WTC11 (cell line): Measurements from ENCODE around the gene DKK3. TPM values are rescaled to one million over a fixed set of nuclear protein-coding genes. Genes with fewer than 3 reads are reported as not detected.

ENCODE experiments used
- ATAC-seq: fragments of 200-7000 bp; cut with Tn5 transposase; 2 replicates; pipeline ENCODE4 v1.10.0; 2021; ENCODE audit warnings: mild to moderate bottlenecking, moderate library complexity
- CTCF ChIA-PET: fragments of 300-600 bp; sonication (Branson Sonifier 250); formaldehyde crosslinking; loops from one replicate; lab custom pipeline; 2021; ENCODE audit warnings: antibody characterized with exemption; lab: Charles Lee
- POLR2A ChIA-PET: fragments of 350-600 bp; sonication (Branson Sonifier 250); formaldehyde crosslinking; loops from one replicate; lab custom pipeline; 2021; ENCODE audit warnings: antibody characterized with exemption; lab: Charles Lee
- DNase-seq: peaks from one replicate; pipeline ENCODE4 v3.0.0; 2021; ENCODE audit warnings: low spot score
- H3K27ac Mint-ChIP-seq: 2 replicates; pipeline ENCODE4 v1.8.0; 2021; ENCODE audit warnings: mixed read lengths
- H3K27me3 Mint-ChIP-seq: 2 replicates; pipeline ENCODE4 v1.8.0; 2021; ENCODE audit warnings: low read depth, mild to moderate bottlenecking, moderate library complexity, mixed read lengths
- H3K36me3 Mint-ChIP-seq: 2 replicates; pipeline ENCODE4 v1.8.0; 2021; ENCODE audit warnings: mixed read lengths
- H3K4me1 Mint-ChIP-seq: 2 replicates; pipeline ENCODE4 v1.8.0; 2022; ENCODE audit warnings: mixed read lengths
- H3K4me3 Mint-ChIP-seq: 2 replicates; pipeline ENCODE4 v1.8.0; 2021; ENCODE audit warnings: mild to moderate bottlenecking, moderate library complexity, mixed read lengths
- H3K9me3 Mint-ChIP-seq: 2 replicates; pipeline ENCODE4 v1.8.0; 2021; ENCODE audit warnings: mixed read lengths
- CBFB ChIP-seq: sonication (generic); formaldehyde crosslinking; IDR thresholded peaks from 2 replicates; pipeline ENCODE4 v1.8.1; 2022; ENCODE audit warnings: mild to moderate bottlenecking, low read depth, missing genetic modification reagents
- CTCF ChIP-seq: fragments of 200-600 bp; IDR thresholded peaks from 2 replicates; pipeline ENCODE4 v1.8.0; 2022; ENCODE audit warnings: antibody characterized with exemption
- EMX1 ChIP-seq: fragments of 250-450 bp; sonication (Bioruptor Pico); IDR thresholded peaks from 2 replicates; pipeline ENCODE4 v1.8.0; 2021; ENCODE audit warnings: mild to moderate bottlenecking
- GABPB1 ChIP-seq: sonication (generic); formaldehyde crosslinking; IDR thresholded peaks from 2 replicates; pipeline ENCODE4 v1.8.1; 2023; ENCODE audit warnings: mild to moderate bottlenecking, missing genetic modification reagents
- KAT7 ChIP-seq: sonication (generic); formaldehyde crosslinking; IDR thresholded peaks from 2 replicates; pipeline ENCODE4 v1.8.1; 2023; ENCODE audit warnings: missing genetic modification reagents, mild to moderate bottlenecking, borderline replicate concordance
- NFE2L1 ChIP-seq: sonication (generic); formaldehyde crosslinking; IDR thresholded peaks from 2 replicates; pipeline ENCODE4 v1.8.1; 2023; ENCODE audit warnings: missing genetic modification reagents
- NFYB ChIP-seq: sonication (generic); formaldehyde crosslinking; conservative IDR thresholded peaks from 2 replicates; pipeline ENCODE4 v1.8.0; 2022; ENCODE audit warnings: low read depth, missing genetic modification reagents
- NR1H2 ChIP-seq: sonication (generic); formaldehyde crosslinking; IDR thresholded peaks from 2 replicates; pipeline ENCODE4 v1.9.0; 2021; ENCODE audit warnings: mild to moderate bottlenecking, moderate library complexity, missing genetic modification reagents
- NR2C2 ChIP-seq: sonication (generic); formaldehyde crosslinking; IDR thresholded peaks from 2 replicates; pipeline ENCODE4 v1.8.0; 2022; ENCODE audit warnings: mild to moderate bottlenecking, missing genetic modification reagents
- SMAD3 ChIP-seq: sonication (generic); formaldehyde crosslinking; IDR thresholded peaks from 2 replicates; pipeline ENCODE4 v1.8.0; 2022; ENCODE audit warnings: missing genetic modification reagents, mild to moderate bottlenecking, borderline replicate concordance
- TCF7 ChIP-seq: sonication (generic); formaldehyde crosslinking; IDR thresholded peaks from 2 replicates; pipeline ENCODE4 v1.8.0; 2022; ENCODE audit warnings: mild to moderate bottlenecking, low read depth, missing genetic modification reagents, moderate library complexity
- TP53 ChIP-seq: sonication (generic); formaldehyde crosslinking; IDR thresholded peaks from 2 replicates; pipeline ENCODE4 v1.8.1; 2023; ENCODE audit warnings: mild to moderate bottlenecking, missing genetic modification reagents
- ZNF138 ChIP-seq: sonication (generic); formaldehyde crosslinking; conservative IDR thresholded peaks from 2 replicates; pipeline ENCODE4 v1.8.1; 2022; ENCODE audit warnings: mild to moderate bottlenecking, moderate library complexity, missing genetic modification reagents
- ZNF396 ChIP-seq: fragments of 250-450 bp; sonication (Bioruptor Pico); IDR thresholded peaks from 2 replicates; pipeline ENCODE4 v1.8.0; 2021; ENCODE audit warnings: mild to moderate bottlenecking, moderate library complexity, borderline replicate concordance
- total RNA-seq: library from RNA; stranded (reverse); gene quantifications from 3 replicates; pipeline ENCODE4 v1.2.3, GENCODE V29; 2021
- TF ChIP-seq, protein P1 (sequence below): fragments of 250-450 bp; sonication (Bioruptor Pico); IDR thresholded peaks from 2 replicates; pipeline ENCODE4 v1.8.0; 2021; ENCODE audit warnings: mild to moderate bottlenecking
- TF ChIP-seq, protein P2 (sequence below): fragments of 250-450 bp; sonication (Bioruptor Pico); IDR thresholded peaks from 2 replicates; pipeline ENCODE4 v2.1.2; 2022; ENCODE audit warnings: mild to moderate bottlenecking, moderate library complexity
- TF ChIP-seq, protein P3 (sequence below): fragments of 250-450 bp; sonication (Bioruptor Pico); IDR thresholded peaks from 2 replicates; pipeline ENCODE4 v1.9.0; 2021; ENCODE audit warnings: moderate library complexity, mild to moderate bottlenecking, inconsistent platforms, borderline replicate concordance
- TF ChIP-seq, protein P4 (sequence below): sonication (generic); formaldehyde crosslinking; IDR thresholded peaks from 2 replicates; pipeline ENCODE4 v1.8.1; 2023; ENCODE audit warnings: mild to moderate bottlenecking, missing genetic modification reagents, borderline replicate concordance
- TF ChIP-seq, protein P5 (sequence below): fragments of 250-450 bp; sonication (Bioruptor Pico); IDR thresholded peaks from 2 replicates; pipeline ENCODE4 v1.9.0; 2021; ENCODE audit warnings: mild to moderate bottlenecking, borderline replicate concordance

The DKK3 gene
- total RNA-seq, 1 experiment from 2014 or later, result 17.6 TPM

DNA sequence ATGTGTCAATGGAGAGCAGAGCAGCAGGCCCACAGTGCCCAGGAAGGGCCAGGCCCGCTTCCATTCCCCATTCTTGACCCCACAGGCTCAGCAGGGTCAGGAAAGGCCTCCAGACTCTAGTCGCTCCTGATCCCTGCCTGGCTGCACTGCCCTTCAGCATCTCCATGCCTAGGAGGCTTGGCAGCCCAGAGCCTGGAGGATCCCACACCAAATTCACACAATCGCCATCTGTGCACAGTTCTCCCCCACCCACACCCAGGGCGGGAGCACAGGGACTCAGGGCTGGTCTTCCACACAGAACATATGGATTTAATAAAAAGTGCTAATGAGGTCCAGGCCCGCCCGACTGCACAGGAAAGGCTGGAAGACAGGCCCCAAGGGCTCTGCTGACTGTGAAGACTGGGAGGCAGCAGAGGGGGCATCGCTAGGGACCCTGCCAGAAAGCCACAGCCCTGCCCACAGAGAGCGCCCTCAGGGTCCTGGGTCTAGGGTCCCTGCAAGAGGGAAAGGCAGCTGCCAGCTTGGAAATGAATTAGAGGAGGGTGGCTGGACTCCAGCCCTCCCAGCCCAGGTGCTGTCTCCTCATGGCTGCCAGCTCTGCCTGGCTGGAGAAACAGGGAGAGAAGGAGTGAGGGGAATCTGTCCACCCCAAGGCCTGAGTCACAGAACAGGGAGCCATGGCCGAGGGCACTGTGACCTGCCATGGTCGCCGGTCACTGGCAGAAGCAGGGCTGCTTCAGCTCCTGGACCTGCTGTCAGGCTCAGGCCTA is 39.7 kb downstream of the DKK3 start:
- H3K27me3 Mint-ChIP-seq, result no peaks in the 10 kb centered on the region; the same call in 1 of the 2 replicates
- ChIA-PET CTCF (no interaction called here), POLR2A (no interaction called here)
- H3K9me3 Mint-ChIP-seq, result no peaks in the 10 kb centered on the region
- H3K4me3 Mint-ChIP-seq, result no peak overlapping the region
- no peaks in the 10 kb centered on the region for H3K36me3 Mint-ChIP-seq
- H3K27ac Mint-ChIP-seq, result no peak overlapping the region
- ATAC-seq, result no peak
- H3K4me1 Mint-ChIP-seq, result peaks cover 12% of the 10 kb centered on the region; the same call in 1 of the 2 replicates
- TF ChIP-seq NR1H2 (CRISPR knock-in tag) (no peak), NR2C2 (no peak), NFE2L1 (CRISPR knock-in tag) (no peak)
- TF ChIP-seq, protein P1, sequence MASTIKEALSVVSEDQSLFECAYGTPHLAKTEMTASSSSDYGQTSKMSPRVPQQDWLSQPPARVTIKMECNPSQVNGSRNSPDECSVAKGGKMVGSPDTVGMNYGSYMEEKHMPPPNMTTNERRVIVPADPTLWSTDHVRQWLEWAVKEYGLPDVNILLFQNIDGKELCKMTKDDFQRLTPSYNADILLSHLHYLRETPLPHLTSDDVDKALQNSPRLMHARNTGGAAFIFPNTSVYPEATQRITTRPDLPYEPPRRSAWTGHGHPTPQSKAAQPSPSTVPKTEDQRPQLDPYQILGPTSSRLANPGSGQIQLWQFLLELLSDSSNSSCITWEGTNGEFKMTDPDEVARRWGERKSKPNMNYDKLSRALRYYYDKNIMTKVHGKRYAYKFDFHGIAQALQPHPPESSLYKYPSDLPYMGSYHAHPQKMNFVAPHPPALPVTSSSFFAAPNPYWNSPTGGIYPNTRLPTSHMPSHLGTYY (CRISPR knock-in tag), result no peak
- TF ChIP-seq, protein P2, sequence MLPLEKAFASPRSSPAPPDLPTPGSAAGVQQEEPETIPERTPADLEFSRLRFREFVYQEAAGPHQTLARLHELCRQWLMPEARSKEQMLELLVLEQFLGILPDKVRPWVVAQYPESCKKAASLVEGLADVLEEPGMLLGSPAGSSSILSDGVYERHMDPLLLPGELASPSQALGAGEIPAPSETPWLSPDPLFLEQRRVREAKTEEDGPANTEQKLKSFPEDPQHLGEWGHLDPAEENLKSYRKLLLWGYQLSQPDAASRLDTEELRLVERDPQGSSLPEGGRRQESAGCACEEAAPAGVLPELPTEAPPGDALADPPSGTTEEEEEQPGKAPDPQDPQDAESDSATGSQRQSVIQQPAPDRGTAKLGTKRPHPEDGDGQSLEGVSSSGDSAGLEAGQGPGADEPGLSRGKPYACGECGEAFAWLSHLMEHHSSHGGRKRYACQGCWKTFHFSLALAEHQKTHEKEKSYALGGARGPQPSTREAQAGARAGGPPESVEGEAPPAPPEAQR (CRISPR knock-in tag), result no peak
- TF ChIP-seq, protein P3, sequence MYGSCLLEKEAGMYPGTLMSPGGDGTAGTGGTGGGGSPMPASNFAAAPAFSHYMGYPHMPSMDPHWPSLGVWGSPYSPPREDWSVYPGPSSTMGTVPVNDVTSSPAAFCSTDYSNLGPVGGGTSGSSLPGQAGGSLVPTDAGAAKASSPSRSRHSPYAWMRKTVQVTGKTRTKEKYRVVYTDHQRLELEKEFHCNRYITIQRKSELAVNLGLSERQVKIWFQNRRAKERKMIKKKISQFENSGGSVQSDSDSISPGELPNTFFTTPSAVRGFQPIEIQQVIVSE (CRISPR knock-in tag), result no peak
- DNase-seq, result no peak

GRCh38 chr11:11967669-11968510 is 40.5 kb downstream of the DKK3 start:
- H3K9me3 Mint-ChIP-seq, result no peaks in the 10 kb centered on the region
- ATAC-seq (no peak), DNase-seq (no peak)
- H3K36me3 Mint-ChIP-seq, result no peaks in the 10 kb centered on the region
- ChIA-PET CTCF (interaction anchor here (0.9 to 3.9 kb wide), 9 partner anchors 9 to 319 kb away, joined by 4 to 38 read pairs (median 14); partner anchors contain the start of gene DKK3), POLR2A (no interaction called here)
- H3K4me3 Mint-ChIP-seq, result no peak overlapping the region
- H3K4me1 Mint-ChIP-seq, result peaks cover 8% of the 10 kb centered on the region; the same call in 1 of the 2 replicates
- no peaks in the 10 kb centered on the region; the same call in 1 of the 2 replicates for H3K27me3 Mint-ChIP-seq
- H3K27ac Mint-ChIP-seq, result no peak overlapping the region
- TF ChIP-seq, protein P4, sequence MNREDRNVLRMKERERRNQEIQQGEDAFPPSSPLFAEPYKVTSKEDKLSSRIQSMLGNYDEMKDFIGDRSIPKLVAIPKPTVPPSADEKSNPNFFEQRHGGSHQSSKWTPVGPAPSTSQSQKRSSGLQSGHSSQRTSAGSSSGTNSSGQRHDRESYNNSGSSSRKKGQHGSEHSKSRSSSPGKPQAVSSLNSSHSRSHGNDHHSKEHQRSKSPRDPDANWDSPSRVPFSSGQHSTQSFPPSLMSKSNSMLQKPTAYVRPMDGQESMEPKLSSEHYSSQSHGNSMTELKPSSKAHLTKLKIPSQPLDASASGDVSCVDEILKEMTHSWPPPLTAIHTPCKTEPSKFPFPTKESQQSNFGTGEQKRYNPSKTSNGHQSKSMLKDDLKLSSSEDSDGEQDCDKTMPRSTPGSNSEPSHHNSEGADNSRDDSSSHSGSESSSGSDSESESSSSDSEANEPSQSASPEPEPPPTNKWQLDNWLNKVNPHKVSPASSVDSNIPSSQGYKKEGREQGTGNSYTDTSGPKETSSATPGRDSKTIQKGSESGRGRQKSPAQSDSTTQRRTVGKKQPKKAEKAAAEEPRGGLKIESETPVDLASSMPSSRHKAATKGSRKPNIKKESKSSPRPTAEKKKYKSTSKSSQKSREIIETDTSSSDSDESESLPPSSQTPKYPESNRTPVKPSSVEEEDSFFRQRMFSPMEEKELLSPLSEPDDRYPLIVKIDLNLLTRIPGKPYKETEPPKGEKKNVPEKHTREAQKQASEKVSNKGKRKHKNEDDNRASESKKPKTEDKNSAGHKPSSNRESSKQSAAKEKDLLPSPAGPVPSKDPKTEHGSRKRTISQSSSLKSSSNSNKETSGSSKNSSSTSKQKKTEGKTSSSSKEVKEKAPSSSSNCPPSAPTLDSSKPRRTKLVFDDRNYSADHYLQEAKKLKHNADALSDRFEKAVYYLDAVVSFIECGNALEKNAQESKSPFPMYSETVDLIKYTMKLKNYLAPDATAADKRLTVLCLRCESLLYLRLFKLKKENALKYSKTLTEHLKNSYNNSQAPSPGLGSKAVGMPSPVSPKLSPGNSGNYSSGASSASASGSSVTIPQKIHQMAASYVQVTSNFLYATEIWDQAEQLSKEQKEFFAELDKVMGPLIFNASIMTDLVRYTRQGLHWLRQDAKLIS (CRISPR knock-in tag), result no peak
- TF ChIP-seq ZNF396 (CRISPR knock-in tag), result no peak
- TF ChIP-seq CTCF, result no peak
- no peak for TF ChIP-seq SMAD3 (CRISPR knock-in tag)
- no peak for TF ChIP-seq TP53
- TF ChIP-seq ZNF138 (CRISPR knock-in tag), result no peak
- no peak for TF ChIP-seq NFYB (CRISPR knock-in tag)
- no peak for TF ChIP-seq CBFB
- TF ChIP-seq EMX1 (CRISPR knock-in tag), result no peak
- TF ChIP-seq, protein P5, sequence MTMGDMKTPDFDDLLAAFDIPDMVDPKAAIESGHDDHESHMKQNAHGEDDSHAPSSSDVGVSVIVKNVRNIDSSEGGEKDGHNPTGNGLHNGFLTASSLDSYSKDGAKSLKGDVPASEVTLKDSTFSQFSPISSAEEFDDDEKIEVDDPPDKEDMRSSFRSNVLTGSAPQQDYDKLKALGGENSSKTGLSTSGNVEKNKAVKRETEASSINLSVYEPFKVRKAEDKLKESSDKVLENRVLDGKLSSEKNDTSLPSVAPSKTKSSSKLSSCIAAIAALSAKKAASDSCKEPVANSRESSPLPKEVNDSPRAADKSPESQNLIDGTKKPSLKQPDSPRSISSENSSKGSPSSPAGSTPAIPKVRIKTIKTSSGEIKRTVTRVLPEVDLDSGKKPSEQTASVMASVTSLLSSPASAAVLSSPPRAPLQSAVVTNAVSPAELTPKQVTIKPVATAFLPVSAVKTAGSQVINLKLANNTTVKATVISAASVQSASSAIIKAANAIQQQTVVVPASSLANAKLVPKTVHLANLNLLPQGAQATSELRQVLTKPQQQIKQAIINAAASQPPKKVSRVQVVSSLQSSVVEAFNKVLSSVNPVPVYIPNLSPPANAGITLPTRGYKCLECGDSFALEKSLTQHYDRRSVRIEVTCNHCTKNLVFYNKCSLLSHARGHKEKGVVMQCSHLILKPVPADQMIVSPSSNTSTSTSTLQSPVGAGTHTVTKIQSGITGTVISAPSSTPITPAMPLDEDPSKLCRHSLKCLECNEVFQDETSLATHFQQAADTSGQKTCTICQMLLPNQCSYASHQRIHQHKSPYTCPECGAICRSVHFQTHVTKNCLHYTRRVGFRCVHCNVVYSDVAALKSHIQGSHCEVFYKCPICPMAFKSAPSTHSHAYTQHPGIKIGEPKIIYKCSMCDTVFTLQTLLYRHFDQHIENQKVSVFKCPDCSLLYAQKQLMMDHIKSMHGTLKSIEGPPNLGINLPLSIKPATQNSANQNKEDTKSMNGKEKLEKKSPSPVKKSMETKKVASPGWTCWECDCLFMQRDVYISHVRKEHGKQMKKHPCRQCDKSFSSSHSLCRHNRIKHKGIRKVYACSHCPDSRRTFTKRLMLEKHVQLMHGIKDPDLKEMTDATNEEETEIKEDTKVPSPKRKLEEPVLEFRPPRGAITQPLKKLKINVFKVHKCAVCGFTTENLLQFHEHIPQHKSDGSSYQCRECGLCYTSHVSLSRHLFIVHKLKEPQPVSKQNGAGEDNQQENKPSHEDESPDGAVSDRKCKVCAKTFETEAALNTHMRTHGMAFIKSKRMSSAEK (CRISPR knock-in tag), result no peak
- no peak for TF ChIP-seq KAT7 (CRISPR knock-in tag)
- TF ChIP-seq TCF7 (CRISPR knock-in tag), result no peak
- TF ChIP-seq GABPB1 (CRISPR knock-in tag), result no peak
